Measurements from ENCODE around the gene ARG1. TPM values are rescaled to one million over a fixed set of nuclear protein-coding genes. Genes with fewer than 3 reads are reported as not detected.
A peak's percentile ranks its signal among the peaks of the same experiment; 100 is the strongest.

ARG1 gene
- total RNA-seq, 1 donor from 2014 or later, result not detected

- no peak overlapping the region for H3K4me2 ChIP-seq
- no peaks in the 10 kb centered on the region for H3K79me2 ChIP-seq (ENCODE audit: low read depth)
- H3K36me3 Mint-ChIP-seq, result peaks cover 4% of the 10 kb centered on the region
- no peaks in the 10 kb centered on the region for H3K4me1 Mint-ChIP-seq
- no peak overlapping the region for H3K4me3 Mint-ChIP-seq
- no peak overlapping the region for H3K4me3 ChIP-seq
- no peak for DNase-seq (ENCODE audit: low spot score)
- H4K20me1 ChIP-seq (ENCODE audit: low read depth), result no peaks in the 10 kb centered on the region
- H3K36me3 ChIP-seq, result peaks cover 15% of the 10 kb centered on the region
- H3K4me1 ChIP-seq, result no peaks in the 10 kb centered on the region
- no peak overlapping the region for H3K27ac Mint-ChIP-seq
- H3F3A ChIP-seq (ENCODE audit: low read depth), result no peaks in the 10 kb centered on the region
- TF ChIP-seq CTCF (IDR thresholded peaks at IDR 0.05) (no peak), EZH2phosphoT487 (IDR thresholded peaks at IDR 0.05) (no peak), EZH2 (IDR thresholded peaks at IDR 0.05) (no peak)
- H3K27ac ChIP-seq, result no peak overlapping the region
- H3K9ac ChIP-seq, result no peak overlapping the region
- no peaks in the 10 kb centered on the region for H3K27me3 Mint-ChIP-seq (ENCODE audit: insufficient read depth, low read depth)
- H3K27me3 ChIP-seq, result no peaks in the 10 kb centered on the region
- no peaks in the 10 kb centered on the region for H3K9me3 ChIP-seq (ENCODE audit: low read depth)
- H3K9me3 Mint-ChIP-seq, result no peaks in the 10 kb centered on the region
- no peak overlapping the region for H2AFZ ChIP-seq (replicated peaks)
These were observed 42.2 kb downstream of the ARG1 start for GRCh38 chr6:131615275-131615674.

- peak within 1 kb of the TSS; percentile 97 for H2AFZ ChIP-seq (replicated peaks)
These were observed 55.0 kb downstream of the ARG1 start, which contains the start of gene MED23 for GRCh38 chr6:131627724-131628682. Gene MED23 (minus strand): TSS chr6:131628242. CDS start chr6:131628049, 193 bp downstream.

GRCh38 chr6:131628726-131629125, 55.7 kb downstream of the ARG1 start:
- Histone ChIP-seq H3K36me3 (peaks cover 4% of the 10 kb centered on the region), H3K9me3 (ENCODE audit: low read depth) (no peaks in the 10 kb centered on the region), H3K27me3 (no peaks in the 10 kb centered on the region), H4K20me1 (ENCODE audit: low read depth) (no peaks in the 10 kb centered on the region), H3F3A (ENCODE audit: low read depth) (peaks cover 8% of the 10 kb centered on the region), H3K4me3 (peak overlapping the region; percentile 26), H2AFZ (replicated peaks) (peak overlapping the region; percentile 97), H3K9ac (no peak overlapping the region), H3K4me1 (peaks cover 5% of the 10 kb centered on the region), H3K27ac (no peak overlapping the region), H3K4me2 (no peak overlapping the region), H3K79me2 (ENCODE audit: low read depth) (peaks cover 14% of the 10 kb centered on the region)
- no peak for DNase-seq (ENCODE audit: low spot score)
- Mint-ChIP-seq H3K4me3 (peak overlapping the region; percentile 98), H3K27ac (no peak overlapping the region), H3K4me1 (peaks cover 10% of the 10 kb centered on the region), H3K9me3 (no peaks in the 10 kb centered on the region), H3K36me3 (peaks cover 1% of the 10 kb centered on the region), H3K27me3 (ENCODE audit: insufficient read depth, low read depth) (no peaks in the 10 kb centered on the region)
- TF ChIP-seq EZH2phosphoT487 (IDR thresholded peaks at IDR 0.05) (no peak), EZH2 (IDR thresholded peaks at IDR 0.05) (no peak), CTCF (IDR thresholded peaks at IDR 0.05) (no peak)

More at GRCh38 chr6:131627724-131628682, 55.0 kb downstream of the ARG1 start, which contains the start of gene MED23:
- Histone ChIP-seq H3K9me3 (ENCODE audit: low read depth) (no peaks in the 10 kb centered on the region), H3K79me2 (ENCODE audit: low read depth) (peaks cover 14% of the 10 kb centered on the region), H3K27ac (peak within 1 kb of the TSS; percentile 73), H3K4me1 (peaks cover 5% of the 10 kb centered on the region), H3K9ac (peak within 1 kb of the TSS; percentile 56), H3K4me3 (peak within 1 kb of the TSS; percentile 62), H3F3A (ENCODE audit: low read depth) (peaks cover 8% of the 10 kb centered on the region), H3K36me3 (peaks cover 4% of the 10 kb centered on the region), H3K27me3 (no peaks in the 10 kb centered on the region), H3K4me2 (peak within 1 kb of the TSS; percentile 83), H4K20me1 (ENCODE audit: low read depth) (no peaks in the 10 kb centered on the region)
- peak; percentile 96 for DNase-seq (ENCODE audit: low spot score)
- Mint-ChIP-seq H3K9me3 (no peaks in the 10 kb centered on the region), H3K4me3 (peak within 1 kb of the TSS; percentile 98), H3K27ac (peak within 1 kb of the TSS; percentile 82), H3K27me3 (ENCODE audit: insufficient read depth, low read depth) (no peaks in the 10 kb centered on the region), H3K4me1 (peaks cover 10% of the 10 kb centered on the region), H3K36me3 (peaks cover 4% of the 10 kb centered on the region)
- TF ChIP-seq EZH2phosphoT487 (IDR thresholded peaks at IDR 0.05), result no peak
- peak; percentile 46 for TF ChIP-seq EZH2 (IDR thresholded peaks at IDR 0.05)
- peak; percentile 98 for TF ChIP-seq CTCF (IDR thresholded peaks at IDR 0.05)
